HG03064 (cell line): ENCODE data around the gene LRRC4B.
"Not testable (repeated sequence)": the region's sequence is repeated elsewhere in the genome, so short reads cannot be mapped to it uniquely, and the experiment has no call there.

ENCODE experiments used
- ATAC-seq: cut with Tn5 transposase; IDR thresholded peaks from one replicate; pipeline ENCODE4 v1.9.1; 2021; ENCODE audit warnings: low read depth; ENCODE audit not compliant: unreplicated experiment

Gene LRRC4B

DNA sequence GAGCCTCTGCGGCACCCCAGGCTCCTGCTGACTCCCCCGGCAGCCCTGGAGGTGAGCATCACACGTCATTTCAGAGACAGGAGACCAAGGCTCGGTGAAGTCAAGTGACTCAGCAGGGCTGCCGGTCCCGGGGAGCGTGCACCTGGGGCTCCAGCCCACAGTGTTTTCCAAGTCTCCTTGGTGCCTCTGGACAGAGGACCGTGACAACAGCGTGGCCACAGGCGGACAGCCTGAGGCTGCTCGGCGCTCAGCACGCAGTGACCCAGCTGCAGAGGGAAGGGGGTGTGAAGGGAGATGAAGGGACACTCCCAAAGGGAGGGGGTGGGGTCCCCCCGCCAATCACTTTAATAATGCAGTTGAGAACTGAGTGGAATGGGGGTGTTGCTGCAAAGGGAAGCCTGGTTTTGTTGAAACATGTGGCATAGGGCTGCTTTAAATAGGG, 37.0 kb downstream of the LRRC4B start:
- no peak for ATAC-seq

GRCh38 chr19:50528052-50528451, 40.2 kb downstream of the LRRC4B start:
- not testable (repeated sequence) for ATAC-seq

DNA sequence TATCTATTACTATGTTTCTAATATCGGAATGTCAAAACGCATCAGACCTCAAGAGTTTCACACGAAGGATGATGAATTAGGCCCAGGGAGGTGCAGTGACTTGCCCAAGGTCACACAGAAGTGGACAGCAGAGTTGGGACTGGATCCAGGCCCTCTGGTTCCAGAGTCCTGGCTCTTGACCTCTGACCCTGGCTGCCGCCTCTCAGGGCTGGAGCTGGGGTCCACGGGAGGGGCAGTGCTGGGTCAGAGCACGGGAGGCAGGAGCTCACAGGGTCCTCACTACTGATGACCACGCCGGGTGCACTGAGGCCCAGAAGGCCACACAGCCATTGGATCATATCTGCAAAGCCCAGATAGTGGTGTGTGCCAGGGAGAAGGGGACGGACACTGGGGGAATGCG, 45.4 kb downstream of the LRRC4B start:
- ATAC-seq: no peak

- no peak for ATAC-seq
Observed at GRCh38 chr19:50520822-50521465, 47.3 kb downstream of the LRRC4B start.

GRCh38 chr19:50519006-50519575, 49.1 kb downstream of the LRRC4B start:
- ATAC-seq: no peak

DNA sequence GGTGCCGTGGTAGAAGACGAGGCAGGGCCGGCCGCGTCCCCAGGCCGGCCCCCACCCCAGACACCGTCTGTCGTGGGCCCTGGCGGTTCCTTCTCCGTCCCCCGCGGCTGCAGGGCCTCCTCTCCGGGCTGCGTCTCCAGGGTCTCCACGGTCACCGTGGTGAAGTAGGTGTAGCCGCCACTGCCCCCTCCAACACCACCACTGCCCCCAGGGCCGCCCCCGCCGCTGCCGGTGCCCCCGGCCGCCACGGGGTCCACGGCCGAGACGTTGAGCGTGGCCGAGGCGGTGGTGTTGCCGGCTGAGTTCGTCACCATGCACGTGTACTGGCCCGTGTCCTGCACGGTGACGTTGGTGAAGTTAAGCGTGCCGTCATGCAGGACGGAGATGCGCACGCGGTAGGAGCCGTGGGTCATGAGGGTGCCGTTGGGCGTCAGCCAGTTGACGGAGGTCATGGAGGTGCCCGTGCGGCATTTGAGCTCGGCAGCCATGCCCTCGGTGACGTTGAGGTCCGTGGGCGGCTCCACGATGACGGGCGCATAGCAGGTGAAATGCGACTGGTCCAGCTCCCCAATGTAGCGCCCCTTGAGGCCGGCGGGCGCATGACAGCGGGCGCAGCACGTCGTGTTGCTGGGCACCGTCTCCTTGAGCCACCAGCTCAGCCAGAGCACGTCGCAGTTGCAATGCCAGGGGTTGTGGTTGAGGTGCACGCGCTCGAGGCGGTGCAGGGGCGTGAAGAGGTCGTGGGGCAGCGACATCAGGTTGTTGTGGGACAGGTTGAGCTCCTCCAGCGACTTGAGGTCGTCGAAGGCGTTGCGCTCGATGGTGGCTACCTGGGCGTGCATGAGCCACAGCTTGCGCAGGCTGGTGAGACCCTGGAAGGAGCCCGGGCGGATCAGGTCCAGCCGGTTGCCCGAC, 49.9 kb downstream of the LRRC4B start:
- no peak for ATAC-seq

GRCh38 chr19:50517704-50518075, 50.5 kb downstream of the LRRC4B start:
- no peak for ATAC-seq

GRCh38 chr19:50516964-50517703, 51.1 kb downstream of the LRRC4B start:
- ATAC-seq: no peak

- ATAC-seq: no peak
Observed at GRCh38 chr19:50516456-50516855, 51.8 kb downstream of the LRRC4B start.

GRCh38 chr19:50515168-50515561, 53.1 kb downstream of the LRRC4B start:
- ATAC-seq: no peak

GRCh38 chr19:50514346-50515167, 53.7 kb downstream of the LRRC4B start:
- no peak for ATAC-seq

DNA sequence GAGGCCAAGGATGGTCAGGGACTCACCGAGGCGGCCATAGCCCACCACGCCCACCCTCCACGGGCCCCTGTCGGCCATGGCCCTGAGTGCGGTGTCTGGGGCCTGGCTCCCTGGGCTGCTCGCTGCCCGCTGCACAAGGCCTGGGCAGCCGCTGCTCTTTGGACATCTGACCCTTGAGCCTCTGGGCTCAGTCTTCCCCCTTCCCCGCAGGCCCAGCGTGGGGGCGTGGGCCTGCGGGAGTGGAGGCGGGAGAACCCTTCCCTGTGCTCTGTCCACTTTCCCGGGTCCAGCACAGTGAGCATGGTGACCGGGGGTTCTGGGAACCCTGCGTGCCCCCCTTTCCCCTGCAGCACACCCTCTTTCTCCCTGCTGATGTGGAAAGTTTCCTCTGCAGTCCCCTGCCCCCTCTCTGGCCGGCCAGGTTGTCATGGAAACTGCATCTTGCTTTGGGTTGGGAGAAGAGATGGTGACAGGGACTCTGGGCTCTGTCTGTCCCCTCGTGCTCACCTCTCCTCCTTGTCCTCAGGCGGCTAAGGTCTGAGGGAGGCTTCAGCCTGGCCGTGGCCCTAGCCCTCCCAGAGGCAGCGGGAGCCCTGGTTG, 54.4 kb downstream of the LRRC4B start, which contains the start of gene ASPDH:
ASPDH (minus strand) TSS at position 168 of the 600 bp plus-strand sequence; CDS start at position 78, 90 bp downstream.
- ATAC-seq: no peak

DNA sequence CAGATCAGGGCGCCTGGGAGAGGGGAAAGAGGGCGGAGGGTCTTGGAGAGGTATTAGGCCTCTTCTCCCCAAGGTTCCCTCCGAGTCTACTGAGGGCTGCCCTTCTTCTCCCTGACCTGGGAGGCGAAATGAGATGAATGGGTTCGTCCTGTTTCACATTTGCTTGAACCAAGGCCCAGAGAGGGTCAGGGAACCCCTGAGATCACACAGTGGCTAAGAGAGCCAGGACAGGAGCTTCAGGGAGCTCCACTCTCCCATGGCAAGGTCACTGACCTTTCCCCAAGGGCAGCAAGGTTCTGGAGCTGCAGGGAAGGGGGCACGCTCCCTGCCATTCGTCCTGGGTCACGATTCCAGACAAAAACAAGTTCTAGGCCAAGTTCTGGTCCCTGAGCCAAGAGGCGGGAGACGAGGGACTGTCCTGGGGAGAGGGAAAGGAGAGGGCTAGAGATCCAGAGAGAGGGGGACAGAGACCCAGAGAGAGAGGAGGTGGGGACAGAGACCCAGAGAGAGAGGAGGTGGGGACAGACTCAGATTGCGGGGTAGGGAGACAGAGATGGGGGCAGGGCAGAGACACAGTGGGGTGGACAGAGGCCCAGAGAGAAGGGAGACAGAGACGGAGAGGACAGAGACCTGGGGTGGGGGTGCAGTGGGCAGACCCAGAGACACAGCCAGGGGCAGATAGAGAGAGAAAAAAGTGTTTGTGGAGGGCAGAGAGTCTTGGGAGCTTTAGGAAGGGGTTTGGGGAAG, 55.1 kb downstream of the LRRC4B start:
- no peak for ATAC-seq

DNA sequence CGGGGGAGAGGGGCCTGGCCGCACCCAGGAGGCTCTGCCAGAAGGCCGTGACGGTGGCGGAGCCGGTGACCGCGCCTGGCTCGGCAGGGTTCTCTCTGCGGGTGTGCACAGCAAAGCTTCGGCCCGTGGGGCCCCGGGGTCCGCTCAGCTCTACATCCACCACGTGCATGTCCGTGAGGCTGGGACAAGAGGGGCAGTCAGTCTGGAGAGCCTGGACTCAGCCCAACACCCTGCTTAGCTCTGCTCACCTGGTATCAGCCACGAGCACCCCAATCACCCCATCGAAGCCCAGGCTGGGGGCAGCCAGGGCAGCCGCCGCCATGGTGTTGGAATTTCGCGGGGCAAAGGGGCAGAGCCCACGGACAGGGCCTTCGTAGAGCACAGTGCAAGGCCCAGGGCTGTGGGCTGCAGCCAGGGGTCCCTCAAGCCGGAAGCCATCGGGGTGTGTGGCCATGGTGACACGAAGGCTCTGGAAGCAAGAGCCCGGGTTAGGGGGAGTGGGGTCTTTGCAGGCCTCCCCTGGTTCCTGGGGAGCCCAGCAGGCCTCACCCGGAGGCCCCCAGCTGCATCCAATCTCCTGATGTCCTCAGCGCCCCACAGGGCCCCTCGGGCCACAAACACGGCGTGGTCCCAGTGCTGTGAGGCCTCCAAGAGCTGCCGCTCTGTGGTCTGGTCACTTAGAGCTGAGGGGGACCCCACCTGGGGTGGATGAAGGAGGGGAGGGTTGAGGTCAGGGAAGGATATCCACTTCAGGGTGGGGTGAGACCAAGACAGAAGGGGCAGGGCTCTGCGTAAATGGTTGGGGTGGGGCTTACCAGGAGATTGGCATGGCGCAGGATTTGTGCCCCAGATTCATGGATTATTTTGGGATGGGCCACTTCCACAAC, 55.9 kb downstream of the LRRC4B start:
- ATAC-seq: no peak

- peak; percentile 87 for ATAC-seq
Observed at GRCh38 chr19:50511069-50511822, 57.0 kb downstream of the LRRC4B start, which contains the start of gene JOSD2. Gene JOSD2, minus strand, starts transcription at chr19:50511191. Its CDS starts 760 bp downstream, at chr19:50510431.

DNA sequence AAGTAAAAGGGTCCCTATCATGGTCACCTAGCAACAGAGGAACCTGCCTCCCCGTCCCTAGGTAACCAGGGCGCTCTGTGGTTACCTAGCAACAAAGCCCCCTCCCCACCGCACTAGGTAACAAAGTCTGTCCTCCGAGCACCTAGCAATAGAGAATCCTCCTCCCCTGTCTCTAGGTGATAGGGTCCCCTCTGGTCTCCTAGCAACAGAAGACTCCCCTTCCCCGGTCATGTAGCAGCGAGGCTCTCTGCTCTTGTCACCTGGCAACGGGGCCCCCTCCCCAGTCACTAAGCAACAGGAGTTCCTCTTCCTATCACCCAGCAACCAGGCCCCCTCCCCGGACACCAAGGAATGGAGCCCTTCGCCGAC, 57.6 kb downstream of the LRRC4B start:
- ATAC-seq: no peak

GRCh38 chr19:50510121-50510670, 58.0 kb downstream of the LRRC4B start:
- no peak for ATAC-seq
